GM19240 (cell line): ENCODE data around the gene RNASE9.
"Not testable (repeated sequence)": the region's sequence is repeated elsewhere in the genome, so short reads cannot be mapped to it uniquely, and the experiment has no call there.

ENCODE experiments used
- DNase-seq: peaks from one replicate; pipeline ENCODE4 v3.0.0; 2011; ENCODE audit warnings: low spot score; ENCODE audit not compliant: insufficient read length

RNASE9 gene

DNA sequence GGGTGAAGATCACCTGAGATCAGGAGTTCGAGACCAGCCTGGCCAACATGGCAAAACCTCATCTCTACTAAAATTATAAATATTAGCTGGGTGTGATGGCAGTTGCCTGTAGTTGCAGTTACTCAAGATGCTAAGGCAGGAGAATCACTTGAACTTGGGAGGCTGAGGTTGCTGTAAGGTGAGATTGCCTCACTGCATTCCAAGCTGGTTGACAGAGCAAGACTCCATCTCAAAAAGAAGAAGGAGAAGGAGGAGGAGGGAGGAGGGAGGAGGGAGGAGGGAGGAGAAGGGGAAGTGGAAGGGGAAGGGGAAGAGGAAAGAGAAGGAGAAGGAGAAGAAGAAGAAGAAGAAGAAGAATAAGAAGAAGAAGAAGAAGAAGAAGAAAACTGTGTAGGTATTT lies 38.5 kb downstream of the RNASE9 start:
- no peak for DNase-seq

DNA sequence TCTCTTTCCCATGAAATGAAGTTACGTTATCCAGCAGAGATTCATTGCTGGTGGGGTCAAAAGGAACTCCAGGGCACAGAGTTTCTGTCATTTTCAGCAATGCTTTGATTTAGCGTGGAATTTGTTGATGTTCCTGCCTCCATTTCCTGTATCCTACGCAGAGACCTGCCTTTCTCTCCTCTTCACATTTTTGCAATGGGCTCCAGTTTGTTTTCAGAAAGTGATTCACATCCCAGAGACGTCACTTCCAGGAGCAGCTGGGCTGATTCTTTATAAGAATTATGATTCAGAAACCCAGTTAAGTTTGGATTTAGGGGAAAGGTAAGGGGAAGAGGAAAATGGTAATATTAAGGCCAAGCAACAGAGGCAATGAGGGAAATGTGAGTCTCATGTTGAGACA lies 43.9 kb downstream of the RNASE9 start:
- DNase-seq: no peak

DNA sequence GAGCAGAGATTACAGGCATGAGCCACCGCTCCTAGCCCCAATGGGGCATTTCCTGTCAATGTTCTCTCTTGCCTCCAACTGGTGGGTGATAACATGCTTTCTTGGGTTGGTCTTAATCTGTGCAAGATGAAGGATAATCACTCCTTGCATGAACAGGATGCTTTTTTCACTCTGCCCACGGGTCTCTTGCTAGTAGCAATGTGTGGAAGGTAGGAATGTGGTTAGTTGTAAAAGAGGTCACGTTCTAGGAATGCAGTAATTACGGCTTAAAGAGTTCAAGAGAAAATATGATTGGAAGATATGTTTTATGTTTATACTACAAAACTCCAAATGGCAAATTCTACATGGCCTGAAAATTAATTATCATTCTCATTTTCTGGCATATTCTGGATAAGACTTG lies 45.0 kb downstream of the RNASE9 start:
- no peak for DNase-seq

DNA sequence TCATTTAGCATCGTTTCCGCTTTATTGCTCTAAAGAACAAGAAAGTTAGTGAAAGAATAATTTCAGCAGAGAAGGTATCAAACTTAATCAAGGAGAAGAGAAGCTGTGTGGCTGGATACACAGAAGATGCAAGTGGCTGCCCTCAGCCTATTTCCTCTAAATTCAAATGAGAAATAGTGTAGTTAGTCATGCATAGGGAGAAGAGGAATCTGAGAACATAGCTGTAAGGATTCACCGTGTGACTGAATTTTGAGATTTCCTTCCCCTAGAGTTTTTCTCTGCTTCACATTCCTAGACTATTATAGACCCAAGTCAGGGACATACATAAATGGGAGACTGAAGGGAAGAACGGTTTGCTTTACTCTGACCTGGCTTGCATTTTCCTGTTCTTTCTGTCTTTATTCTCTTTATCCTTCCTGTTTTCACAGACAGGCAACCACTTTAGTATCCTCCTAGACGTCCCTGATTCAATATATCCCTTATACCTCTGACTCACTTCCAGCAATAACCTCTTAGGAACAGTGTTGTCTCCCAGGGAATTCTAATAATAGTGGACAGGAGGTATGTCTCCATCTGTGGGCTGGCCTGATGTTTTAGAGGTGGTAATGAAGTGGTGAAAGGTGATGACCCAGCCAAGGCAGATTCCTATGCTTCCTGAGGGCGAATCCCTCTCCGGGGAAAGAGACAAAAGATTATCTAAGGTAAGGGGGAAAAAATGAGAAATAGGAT lies 48.5 kb downstream of the RNASE9 start:
- no peak for DNase-seq

DNA sequence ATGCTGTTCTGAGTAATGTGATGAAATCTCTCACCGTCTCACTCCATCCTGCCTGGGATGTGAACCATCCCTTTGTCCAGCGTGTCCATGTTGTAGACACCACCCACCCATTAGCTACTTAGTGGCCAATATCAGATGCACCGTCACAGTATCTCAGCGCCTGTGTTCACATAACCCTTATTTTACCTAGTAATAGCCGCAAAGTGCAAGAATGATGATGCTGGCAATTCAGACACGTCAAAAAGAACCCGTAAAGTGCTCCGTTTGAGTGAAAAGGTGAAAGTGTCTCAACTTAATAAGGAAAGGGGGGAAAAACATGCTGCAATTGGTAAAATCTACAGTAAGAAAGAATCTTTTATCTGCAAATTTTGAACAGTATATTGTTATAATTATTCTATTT lies 52.5 kb downstream of the RNASE9 start:
- no peak for DNase-seq

DNA sequence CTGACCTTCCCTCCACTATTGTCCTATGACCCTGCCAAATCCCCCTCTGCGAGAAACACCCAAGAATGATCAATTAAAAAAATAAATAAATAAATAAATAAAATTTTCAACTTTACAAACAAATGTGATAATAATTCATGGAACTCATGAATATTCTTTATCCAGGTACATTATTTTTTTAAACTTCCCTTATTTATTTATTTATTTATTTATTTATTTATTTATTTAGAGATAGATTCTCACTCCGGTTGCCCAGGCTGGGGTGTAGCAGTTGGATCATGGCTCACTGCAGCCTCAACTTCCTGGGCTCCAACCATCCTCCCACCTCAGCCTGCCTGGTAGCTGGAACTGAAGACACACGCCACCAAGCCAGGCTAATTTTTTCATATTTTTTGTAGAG lies 53.3 kb downstream of the RNASE9 start:
- DNase-seq: not testable (repeated sequence)

DNA sequence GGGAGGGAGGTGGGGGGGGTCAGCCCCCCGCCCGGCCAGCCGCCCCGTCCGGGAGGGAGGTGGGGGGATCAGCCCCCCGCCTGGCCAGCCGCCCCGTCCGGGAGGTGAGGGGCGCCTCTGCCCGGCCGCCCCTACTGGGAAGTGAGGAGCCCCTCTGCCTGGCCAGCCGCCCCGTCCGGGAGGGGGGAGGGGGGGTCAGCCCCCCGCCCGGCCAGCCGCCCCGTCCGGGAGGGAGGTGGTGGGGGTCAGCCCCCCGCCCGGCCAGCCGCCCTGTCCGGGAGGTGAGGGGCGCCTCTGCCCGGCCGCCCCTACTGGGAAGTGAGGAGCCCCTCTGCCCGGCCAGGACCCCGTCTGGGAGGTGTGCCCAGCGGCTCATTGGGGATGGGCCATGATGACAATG lies 54.1 kb downstream of the RNASE9 start:
- DNase-seq: not testable (repeated sequence)

DNA sequence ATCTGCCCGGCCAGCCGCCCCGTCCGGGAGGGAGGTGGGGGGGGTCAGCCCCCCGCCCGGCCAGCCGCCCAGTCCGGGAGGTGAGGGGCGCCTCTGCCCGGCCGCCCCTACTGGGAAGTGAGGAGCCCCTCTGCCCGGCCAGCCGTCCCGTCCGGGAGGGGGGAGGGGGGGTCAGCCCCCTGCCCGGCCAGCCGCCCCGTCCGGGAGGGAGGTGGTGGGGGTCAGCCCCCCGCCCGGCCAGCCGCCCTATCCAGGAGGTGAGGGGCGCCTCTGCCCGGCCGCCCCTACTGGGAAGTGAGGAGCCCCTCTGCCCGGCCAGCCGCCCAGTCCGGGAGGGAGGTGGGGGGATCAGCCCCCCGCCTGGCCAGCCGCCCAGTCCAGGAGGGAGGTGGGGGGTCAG lies 54.6 kb downstream of the RNASE9 start:
- DNase-seq: not testable (repeated sequence)
